Mesothelial cell of epicardium (in vitro differentiated cells): ENCODE measurements around the gene ANKRD33B. TPM values are rescaled to one million over a fixed set of nuclear protein-coding genes. Genes with fewer than 3 reads are reported as not detected.

Experiments used
- DNase-seq, 2 experiments: peaks; one replicate each; pipeline ENCODE4 v3.0.0; 2021; ENCODE audit warnings: low spot score in 2 of 2; ENCODE audit not compliant: unreplicated experiment in 2 of 2
- H3K27ac Mint-ChIP-seq: 2 replicates; pipeline ENCODE4 v1.8.0; 2021; ENCODE audit warnings: mixed read lengths
- H3K27me3 Mint-ChIP-seq: 2 replicates; pipeline ENCODE4 v1.8.0; 2021; ENCODE audit warnings: low read depth, mixed read lengths
- H3K36me3 Mint-ChIP-seq: 2 replicates; pipeline ENCODE4 v1.8.0; 2021; ENCODE audit warnings: mixed read lengths
- H3K4me1 Mint-ChIP-seq: 2 replicates; pipeline ENCODE4 v1.8.0; 2021; ENCODE audit warnings: mixed read lengths
- H3K4me3 Mint-ChIP-seq: 2 replicates; pipeline ENCODE4 v1.8.0; 2021; ENCODE audit warnings: mild to moderate bottlenecking, moderate library complexity, mixed read lengths
- H3K9me3 Mint-ChIP-seq: 2 replicates; pipeline ENCODE4 v1.8.0; 2021; ENCODE audit warnings: mixed read lengths
- total RNA-seq: library from RNA; stranded (reverse); gene quantifications from 3 replicates; pipeline ENCODE4 v1.2.1, GENCODE V29; 2021
- TF ChIP-seq, protein P1 (sequence below): fragments of 200-600 bp; sonication (generic); IDR thresholded peaks from one replicate; pipeline ENCODE4 v1.5.0; 2021; ENCODE audit warnings: antibody characterized with exemption; ENCODE audit not compliant: unreplicated experiment

ANKRD33B gene
- total RNA-seq, 1 donor from 2014 or later = 3.8 TPM

DNA sequence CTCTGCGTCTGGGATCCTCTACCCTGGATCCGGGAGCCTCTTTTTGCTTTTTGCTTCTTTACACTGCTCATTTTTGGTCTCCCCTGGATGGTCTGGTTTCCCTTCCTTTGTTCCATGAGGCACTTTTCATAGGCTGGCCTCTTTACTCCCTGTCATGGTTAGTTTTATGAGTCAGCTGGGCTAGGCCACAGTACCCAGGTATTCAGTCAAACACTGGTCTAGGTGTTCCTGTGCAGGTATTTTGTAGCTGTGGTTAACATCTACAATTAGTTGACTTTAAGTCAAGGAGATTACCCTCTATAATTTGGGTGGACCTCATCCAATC, 17.5 kb downstream of the ANKRD33B start:
- Mint-ChIP-seq H3K4me1 (peaks cover 19% of the 10 kb centered on the region), H3K27me3 (no peaks in the 10 kb centered on the region), H3K4me3 (no peak overlapping the region), H3K9me3 (no peaks in the 10 kb centered on the region), H3K27ac (no peak overlapping the region), H3K36me3 (no peaks in the 10 kb centered on the region)
- TF ChIP-seq, protein P1, sequence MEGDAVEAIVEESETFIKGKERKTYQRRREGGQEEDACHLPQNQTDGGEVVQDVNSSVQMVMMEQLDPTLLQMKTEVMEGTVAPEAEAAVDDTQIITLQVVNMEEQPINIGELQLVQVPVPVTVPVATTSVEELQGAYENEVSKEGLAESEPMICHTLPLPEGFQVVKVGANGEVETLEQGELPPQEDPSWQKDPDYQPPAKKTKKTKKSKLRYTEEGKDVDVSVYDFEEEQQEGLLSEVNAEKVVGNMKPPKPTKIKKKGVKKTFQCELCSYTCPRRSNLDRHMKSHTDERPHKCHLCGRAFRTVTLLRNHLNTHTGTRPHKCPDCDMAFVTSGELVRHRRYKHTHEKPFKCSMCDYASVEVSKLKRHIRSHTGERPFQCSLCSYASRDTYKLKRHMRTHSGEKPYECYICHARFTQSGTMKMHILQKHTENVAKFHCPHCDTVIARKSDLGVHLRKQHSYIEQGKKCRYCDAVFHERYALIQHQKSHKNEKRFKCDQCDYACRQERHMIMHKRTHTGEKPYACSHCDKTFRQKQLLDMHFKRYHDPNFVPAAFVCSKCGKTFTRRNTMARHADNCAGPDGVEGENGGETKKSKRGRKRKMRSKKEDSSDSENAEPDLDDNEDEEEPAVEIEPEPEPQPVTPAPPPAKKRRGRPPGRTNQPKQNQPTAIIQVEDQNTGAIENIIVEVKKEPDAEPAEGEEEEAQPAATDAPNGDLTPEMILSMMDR = no peak
- DNase-seq = no peak

DNA sequence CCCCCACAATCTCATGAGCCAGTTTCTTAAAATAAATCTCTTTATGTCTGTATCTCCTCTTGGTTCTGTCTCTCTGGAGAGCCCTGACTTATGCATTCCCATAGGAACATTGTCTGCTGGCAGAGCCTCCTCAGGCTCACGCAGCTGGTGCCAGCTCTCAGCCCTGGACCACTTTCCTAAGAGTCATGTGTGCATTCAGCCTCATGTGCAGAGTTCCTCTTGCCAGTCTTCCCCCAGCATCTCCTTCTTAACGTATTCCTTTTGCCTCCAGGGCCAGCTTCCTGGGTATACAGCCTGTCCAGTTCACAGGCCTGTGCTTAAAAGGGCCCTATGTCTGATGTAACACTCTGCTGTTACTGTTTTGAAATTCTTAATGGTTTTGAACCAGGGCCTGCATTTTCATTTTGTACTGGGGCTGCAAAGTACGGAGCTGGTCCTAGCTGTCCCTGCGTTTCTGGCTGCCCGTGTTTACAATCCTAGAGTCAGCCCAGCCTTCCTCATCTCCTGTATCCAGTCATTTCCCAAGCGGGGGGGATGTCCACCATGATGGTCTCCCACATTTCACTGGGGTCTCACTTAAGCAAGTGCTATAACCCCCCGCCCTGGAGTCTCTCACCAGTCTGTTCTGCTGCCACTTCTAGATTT, 18.1 kb downstream of the ANKRD33B start:
- H3K36me3 Mint-ChIP-seq = no peaks in the 10 kb centered on the region
- TF ChIP-seq, protein P1 = no peak
- DNase-seq = no peak
- no peaks in the 10 kb centered on the region for H3K27me3 Mint-ChIP-seq
- no peak overlapping the region for H3K4me3 Mint-ChIP-seq
- H3K9me3 Mint-ChIP-seq = no peaks in the 10 kb centered on the region
- H3K4me1 Mint-ChIP-seq = peaks cover 19% of the 10 kb centered on the region
- no peak overlapping the region for H3K27ac Mint-ChIP-seq

DNA sequence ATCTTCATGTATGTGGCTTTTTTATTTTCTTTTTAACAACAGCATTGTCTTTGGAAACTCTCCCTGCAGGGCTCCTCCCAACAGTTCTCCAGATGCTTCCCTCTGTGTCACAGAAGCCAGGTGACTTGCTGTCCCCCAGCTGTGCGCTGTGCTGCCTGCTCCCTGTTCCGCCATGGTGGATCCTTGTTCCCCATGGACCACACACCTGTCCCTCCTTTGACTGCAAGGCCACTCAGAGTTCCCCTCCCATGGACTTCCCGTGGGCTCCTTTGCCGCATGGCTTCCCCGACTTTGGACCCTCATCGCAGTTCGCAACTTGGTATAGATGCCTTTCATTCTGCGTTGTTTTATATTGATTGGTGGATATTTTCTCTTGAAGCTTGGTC, 18.6 kb downstream of the ANKRD33B start:
- TF ChIP-seq, protein P1 = no peak
- Mint-ChIP-seq H3K36me3 (no peaks in the 10 kb centered on the region), H3K4me1 (peaks cover 19% of the 10 kb centered on the region), H3K27ac (no peak overlapping the region), H3K4me3 (no peak overlapping the region), H3K9me3 (no peaks in the 10 kb centered on the region), H3K27me3 (no peaks in the 10 kb centered on the region)
- no peak for DNase-seq

DNA sequence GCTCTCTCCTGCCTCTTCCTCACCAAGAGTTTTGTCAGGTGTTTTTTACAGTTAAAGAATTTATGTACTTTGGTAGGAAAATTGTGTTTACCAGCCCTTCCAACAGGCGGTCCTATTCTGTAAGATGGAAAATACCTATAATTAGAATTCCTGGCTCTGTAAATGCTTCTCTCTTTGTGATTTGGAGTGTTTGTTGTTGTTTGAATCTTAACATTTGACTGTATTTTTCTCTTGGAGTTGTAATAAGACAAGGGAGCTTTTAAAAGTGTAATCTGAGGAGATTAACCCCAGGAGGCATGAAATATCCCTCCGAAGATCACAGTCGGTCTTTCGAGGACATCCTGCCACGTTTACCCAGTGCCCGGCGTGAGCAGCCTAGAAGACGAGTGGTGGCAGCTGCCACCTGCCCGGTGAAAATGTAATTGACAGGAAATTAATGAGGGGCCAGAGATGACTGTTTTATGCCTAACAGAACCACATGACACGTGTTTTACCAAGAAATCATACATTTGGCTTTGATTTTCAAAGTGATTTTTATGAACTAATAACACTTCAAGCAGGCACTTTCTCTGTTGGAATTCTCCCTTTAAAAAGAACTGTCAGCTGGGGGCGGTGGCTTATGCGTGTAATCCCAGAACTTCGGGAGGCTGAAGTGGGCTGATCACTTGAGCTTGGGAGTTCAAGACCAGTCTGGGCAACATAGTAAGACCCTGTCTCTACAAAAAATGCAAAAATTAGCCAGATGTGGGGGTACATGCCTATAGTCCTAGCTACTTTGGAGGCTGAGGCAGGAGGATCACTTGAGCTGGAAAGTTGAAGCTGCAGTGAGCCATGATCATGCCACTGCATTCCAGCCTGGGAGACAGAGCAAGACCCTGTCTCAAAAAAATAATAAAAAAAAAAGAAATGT, 20.0 kb downstream of the ANKRD33B start:
- Mint-ChIP-seq H3K36me3 (no peaks in the 10 kb centered on the region), H3K27me3 (no peaks in the 10 kb centered on the region), H3K27ac (peak overlapping the region; percentile 5), H3K4me1 (peaks cover 19% of the 10 kb centered on the region), H3K4me3 (no peak overlapping the region), H3K9me3 (peaks cover 10% of the 10 kb centered on the region)
- DNase-seq = no peak
- TF ChIP-seq, protein P1 = no peak

DNA sequence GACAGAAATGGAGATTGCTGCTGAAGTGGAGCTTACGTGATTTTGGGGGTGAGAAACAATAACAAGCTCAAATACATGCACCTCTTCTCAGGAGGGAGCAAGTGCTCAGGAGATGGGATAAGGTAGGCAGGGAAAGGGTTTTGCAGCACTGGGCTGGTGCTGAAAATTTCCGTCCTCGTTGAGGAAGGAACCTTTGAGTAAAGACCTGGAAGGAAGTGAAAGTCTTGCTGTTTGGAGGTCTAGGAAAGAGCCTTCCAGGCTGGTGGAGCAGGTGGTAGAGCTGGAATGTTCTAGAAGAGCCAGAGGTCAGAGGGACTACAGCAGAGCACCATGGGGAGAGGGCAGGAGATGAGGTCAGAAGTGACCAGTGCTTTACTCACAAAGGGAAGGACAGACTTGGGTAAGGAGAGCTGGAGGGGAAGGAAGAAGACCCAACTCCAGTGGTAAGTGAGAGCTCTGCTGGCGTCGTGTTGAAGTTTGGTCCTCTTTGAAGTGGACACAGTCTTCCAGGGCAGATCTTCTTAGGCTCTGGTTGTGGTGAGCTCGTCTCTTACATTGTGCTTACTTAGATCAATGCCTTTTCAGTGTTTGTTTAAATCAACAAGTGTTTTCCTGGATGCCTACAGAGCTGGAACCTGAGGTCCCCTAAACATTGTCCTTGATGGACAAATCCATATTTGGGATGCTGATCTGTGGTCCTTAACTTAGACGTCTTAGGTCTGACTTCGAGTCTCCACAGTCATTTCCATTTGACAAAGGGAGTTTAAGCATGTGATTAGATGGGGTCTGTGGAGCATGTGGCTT, 21.0 kb downstream of the ANKRD33B start:
- peaks cover 15% of the 10 kb centered on the region for H3K9me3 Mint-ChIP-seq

More for the DNA sequence above, 21.0 kb downstream of the ANKRD33B start:
- H3K4me3 Mint-ChIP-seq = no peak overlapping the region
- DNase-seq = no peak
- H3K4me1 Mint-ChIP-seq = peaks cover 14% of the 10 kb centered on the region
- no peak overlapping the region for H3K27ac Mint-ChIP-seq
- no peaks in the 10 kb centered on the region for H3K27me3 Mint-ChIP-seq
- TF ChIP-seq, protein P1 = no peak
- peaks cover 2% of the 10 kb centered on the region for H3K36me3 Mint-ChIP-seq
